Vagina (tissue), 2 donors: ENCODE measurements around the gene COBL. TPM values are rescaled to one million over a fixed set of nuclear protein-coding genes. Genes with fewer than 3 reads are reported as not detected.

Experiments
- DNase-seq, 2 donors: peaks; one replicate each; pipeline ENCODE4 v3.0.0-alpha.2; 2017; ENCODE audit errors: extremely low spot score in 2 of 2
- H3K27ac ChIP-seq: fragments of 200-600 bp; sonication (generic); one replicate; pipeline ENCODE4 v1.5.1; 2019
- H3K27me3 ChIP-seq: fragments of 200-600 bp; sonication (generic); one replicate; pipeline ENCODE4 v1.5.1; 2019
- H3K36me3 ChIP-seq, 2 donors: fragments of 200-600 bp; sonication (generic); one replicate each; pipeline ENCODE4 v1.5.1; 2017 to 2019
- H3K4me1 ChIP-seq: fragments of 200-600 bp; sonication (generic); one replicate; pipeline ENCODE4 v1.5.1; 2019
- H3K4me3 ChIP-seq, 2 donors: fragments of 200-600 bp; sonication (generic); 1 replicate in 1 of 2; 2 replicates in 1 of 2; pipeline ENCODE4 v1.5.1; 2016 to 2019
- H3K9me3 ChIP-seq: fragments of 200-600 bp; sonication (generic); one replicate; pipeline ENCODE4 v1.5.1; 2019
- POLR2A ChIP-seq, 2 donors: fragments of 450-650 bp; IDR thresholded peaks; one replicate each; pipeline ENCODE4 v1.6.1; 2017; ENCODE audit warnings: antibody characterized with exemption in 2 of 2, mild to moderate bottlenecking in 2 of 2, moderate library complexity in 2 of 2
- POLR2AphosphoS5 ChIP-seq, 2 donors: sonication (generic); formaldehyde crosslinking; IDR thresholded peaks; one replicate each; pipeline ENCODE4 v1.9.0; 2017; ENCODE audit warnings: antibody characterized with exemption in 2 of 2, mild to moderate bottlenecking in 2 of 2, low read depth in 1 of 2; ENCODE audit not compliant: insufficient read depth in 1 of 2
- intact Hi-C: fragments of 100-400 bp; cut with DNase I; formaldehyde crosslinking; loops from one replicate; pipeline ENCODE4 v1.15.1; 2023
- total RNA-seq: library from RNA; depleted of rRNA; stranded (reverse); fragments of >200 nt; gene quantifications from one replicate; pipeline ENCODE4 v1.2.3, GENCODE V29; 2016
- TF ChIP-seq, protein P1 (sequence below), 3 experiments: fragments of 450-650 bp in 2 of 3; fragments of 200-600 bp in 1 of 3; sonication (generic) in 1 of 3; IDR thresholded peaks; one replicate each; pipeline ENCODE4 v1.5.1; 2017 to 2019; ENCODE audit warnings: antibody characterized with exemption in 3 of 3, mild to moderate bottlenecking in 2 of 3, moderate library complexity in 2 of 3

COBL gene
- total RNA-seq, 1 donor from 2014 or later, result 9.3 TPM

DNA sequence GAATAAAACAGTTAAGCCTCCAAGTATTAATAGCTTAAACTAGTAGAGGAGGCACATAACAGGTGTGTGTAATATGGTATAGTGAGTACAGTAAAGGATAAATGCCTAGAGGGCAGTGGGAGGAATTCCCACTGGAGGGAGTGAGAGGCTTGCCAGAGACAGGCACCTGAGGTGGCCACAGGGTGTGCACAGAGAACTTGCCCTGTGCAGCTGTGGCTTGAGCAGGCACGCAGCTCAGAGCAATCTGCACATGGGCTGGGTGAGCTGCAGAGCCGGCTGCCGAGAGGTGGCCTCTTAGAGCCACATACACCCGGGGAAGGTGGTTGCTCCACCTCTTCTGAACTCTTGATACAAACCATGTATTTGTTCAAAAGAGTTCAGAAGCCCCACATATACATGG lies 237.1 kb downstream of the COBL start:
- no peaks in the 10 kb centered on the region for H3K9me3 ChIP-seq
- H3K4me3 ChIP-seq, result no peak overlapping the region
- no peak for DNase-seq
- no peaks in the 10 kb centered on the region for H3K27me3 ChIP-seq
- no peaks in the 10 kb centered on the region for H3K36me3 ChIP-seq
- TF ChIP-seq, protein P1, sequence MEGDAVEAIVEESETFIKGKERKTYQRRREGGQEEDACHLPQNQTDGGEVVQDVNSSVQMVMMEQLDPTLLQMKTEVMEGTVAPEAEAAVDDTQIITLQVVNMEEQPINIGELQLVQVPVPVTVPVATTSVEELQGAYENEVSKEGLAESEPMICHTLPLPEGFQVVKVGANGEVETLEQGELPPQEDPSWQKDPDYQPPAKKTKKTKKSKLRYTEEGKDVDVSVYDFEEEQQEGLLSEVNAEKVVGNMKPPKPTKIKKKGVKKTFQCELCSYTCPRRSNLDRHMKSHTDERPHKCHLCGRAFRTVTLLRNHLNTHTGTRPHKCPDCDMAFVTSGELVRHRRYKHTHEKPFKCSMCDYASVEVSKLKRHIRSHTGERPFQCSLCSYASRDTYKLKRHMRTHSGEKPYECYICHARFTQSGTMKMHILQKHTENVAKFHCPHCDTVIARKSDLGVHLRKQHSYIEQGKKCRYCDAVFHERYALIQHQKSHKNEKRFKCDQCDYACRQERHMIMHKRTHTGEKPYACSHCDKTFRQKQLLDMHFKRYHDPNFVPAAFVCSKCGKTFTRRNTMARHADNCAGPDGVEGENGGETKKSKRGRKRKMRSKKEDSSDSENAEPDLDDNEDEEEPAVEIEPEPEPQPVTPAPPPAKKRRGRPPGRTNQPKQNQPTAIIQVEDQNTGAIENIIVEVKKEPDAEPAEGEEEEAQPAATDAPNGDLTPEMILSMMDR (IDR thresholded peaks at IDR 0.05), result no peak
- TF ChIP-seq POLR2A (IDR thresholded peaks at IDR 0.05), result no peak
- no peak for TF ChIP-seq POLR2AphosphoS5 (IDR thresholded peaks at IDR 0.05; ENCODE audit: insufficient read depth in 1 of 2, low read depth in 1 of 2)
- H3K4me1 ChIP-seq, result peaks cover 8% of the 10 kb centered on the region
- intact Hi-C loops, result no loop called here
- H3K27ac ChIP-seq, result no peak overlapping the region

- TF ChIP-seq POLR2AphosphoS5 (IDR thresholded peaks at IDR 0.05; ENCODE audit: insufficient read depth in 1 of 2, low read depth in 1 of 2) (no peak), POLR2A (IDR thresholded peaks at IDR 0.05) (no peak)
- TF ChIP-seq, protein P1 (IDR thresholded peaks at IDR 0.05), result no peak
These were observed 238.0 kb downstream of the COBL start for GRCh38 chr7:51078653-51079052.

DNA sequence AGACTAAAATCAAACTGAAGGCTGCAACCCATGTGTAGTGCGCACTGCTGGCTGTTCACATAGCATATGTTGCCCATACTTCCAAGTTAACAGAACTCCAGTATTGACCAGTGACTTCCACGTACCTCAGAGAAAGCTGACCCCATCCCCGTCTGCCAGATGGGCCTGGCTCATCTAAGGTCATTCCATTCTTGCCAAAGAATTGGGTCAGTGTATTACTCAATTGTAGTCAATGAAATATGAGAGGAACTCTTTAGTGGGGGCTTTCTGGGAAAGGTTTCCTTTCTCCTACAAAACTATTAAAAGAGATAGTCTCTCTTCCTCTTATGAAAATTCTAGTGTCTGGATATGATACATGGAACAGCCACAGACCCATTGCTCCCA lies 238.6 kb downstream of the COBL start:
- Histone ChIP-seq H3K4me3 (no peak overlapping the region), H3K27me3 (no peaks in the 10 kb centered on the region), H3K36me3 (no peaks in the 10 kb centered on the region), H3K4me1 (peaks cover 8% of the 10 kb centered on the region), H3K27ac (no peak overlapping the region), H3K9me3 (no peaks in the 10 kb centered on the region)
- intact Hi-C loops, result no loop called here
- no peak for DNase-seq
- TF ChIP-seq POLR2AphosphoS5 (IDR thresholded peaks at IDR 0.05; ENCODE audit: insufficient read depth in 1 of 2, low read depth in 1 of 2) (no peak), POLR2A (IDR thresholded peaks at IDR 0.05) (no peak)
- TF ChIP-seq, protein P1 (IDR thresholded peaks at IDR 0.05), result no peak

More at GRCh38 chr7:51078653-51079052, 238.0 kb downstream of the COBL start:
- intact Hi-C loops, result no loop called here
- DNase-seq, result no peak
- Histone ChIP-seq H3K27me3 (no peaks in the 10 kb centered on the region), H3K4me1 (peaks cover 8% of the 10 kb centered on the region), H3K9me3 (no peaks in the 10 kb centered on the region), H3K36me3 (no peaks in the 10 kb centered on the region), H3K27ac (no peak overlapping the region), H3K4me3 (no peak overlapping the region)

GRCh38 chr7:51077316-51077986 lies 239.2 kb downstream of the COBL start:
- Histone ChIP-seq H3K36me3 (no peaks in the 10 kb centered on the region), H3K4me3 (no peak overlapping the region), H3K27ac (no peak overlapping the region), H3K27me3 (no peaks in the 10 kb centered on the region), H3K9me3 (no peaks in the 10 kb centered on the region), H3K4me1 (peaks cover 8% of the 10 kb centered on the region)
- intact Hi-C loops, result no loop called here
- TF ChIP-seq, protein P1 (IDR thresholded peaks at IDR 0.05), result no peak
- no peak for TF ChIP-seq POLR2AphosphoS5 (IDR thresholded peaks at IDR 0.05; ENCODE audit: insufficient read depth in 1 of 2, low read depth in 1 of 2)
- no peak for DNase-seq
